Panc1 (cell line): ENCODE measurements around the gene MTNR1A. TPM values are rescaled to one million over a fixed set of nuclear protein-coding genes. Genes with fewer than 3 reads are reported as not detected.

ENCODE experiments used
- ATAC-seq: fragments of 200-7000 bp; cut with Tn5 transposase; 2 replicates; pipeline ENCODE4 v1.9.1; 2020; ENCODE audit warnings: mild to moderate bottlenecking, moderate library complexity
- BruUV-seq: library from RNA; stranded (reverse); fragments of 400-500 nt; replicated peaks from 2 replicates; lab custom pipeline; 2021; lab: Mats Ljungman, UMichigan
- CTCF ChIA-PET: fragments of 300-600 bp; sonication (Branson Sonifier 250); formaldehyde crosslinking; loops from one replicate; lab custom pipeline; 2022; ENCODE audit warnings: antibody characterized with exemption; lab: Charles Lee
- POLR2A ChIA-PET: fragments of 300-600 bp; sonication (Branson Sonifier 250); formaldehyde crosslinking; loops from one replicate; lab custom pipeline; 2022; ENCODE audit warnings: antibody characterized with exemption; lab: Charles Lee
- DNase-seq: peaks from one replicate; pipeline ENCODE4 v3.0.0-alpha.2; 2010; ENCODE audit warnings: low read depth, low spot score
- H3K27ac ChIP-seq: 2 replicates; pipeline ENCODE4 v1.5.1; 2011; ENCODE audit warnings: mild to moderate bottlenecking, low read length, inconsistent platforms
- H3K27me3 ChIP-seq: fragments of 200-500 bp; sonication (Bioruptor generic); 2 replicates; pipeline ENCODE4 v1.6.0; 2014; ENCODE audit warnings: low read length, inconsistent platforms; ENCODE audit not compliant: control insufficient read depth, insufficient read depth
- H3K36me3 ChIP-seq: fragments of 200-500 bp; sonication (Bioruptor generic); 2 replicates; pipeline ENCODE4 v1.5.1; 2014; ENCODE audit warnings: inconsistent platforms, mild to moderate bottlenecking, low read length, moderate library complexity; ENCODE audit not compliant: control insufficient read depth, insufficient read depth
- H3K4me1 ChIP-seq: 2 replicates; pipeline ENCODE4 v1.5.1; 2011; ENCODE audit warnings: inconsistent platforms, mild to moderate bottlenecking, low read length, moderate library complexity; ENCODE audit not compliant: control insufficient read depth, insufficient read depth
- H3K4me3 ChIP-seq, 2 experiments: 2 replicates each; pipeline ENCODE4 v1.5.1; 2011 to 2012; ENCODE audit warnings: low read depth in 2 of 2, low read length in 2 of 2, mild to moderate bottlenecking in 2 of 2, inconsistent platforms in 1 of 2, moderate library complexity in 1 of 2
- H3K9me3 ChIP-seq: fragments of 200-500 bp; sonication (Bioruptor generic); 2 replicates; pipeline ENCODE4 v1.5.1; 2014; ENCODE audit warnings: low read depth, mild to moderate bottlenecking, inconsistent platforms, low read length, moderate library complexity; ENCODE audit not compliant: control insufficient read depth, insufficient read depth
- CTCF ChIP-seq: fragments of 450-650 bp; IDR thresholded peaks from 2 replicates; pipeline ENCODE4 v1.5.1; 2017; ENCODE audit warnings: mild to moderate bottlenecking
- POLR2AphosphoS5 ChIP-seq: IDR thresholded peaks from 2 replicates; pipeline ENCODE4 v1.6.1; 2012; ENCODE audit warnings: mild to moderate bottlenecking, low read depth, low read length, moderate library complexity
- REST ChIP-seq, 2 experiments: IDR thresholded peaks; 2 replicates each; pipeline ENCODE4 v1.6.1; 2011 to 2012; ENCODE audit warnings: low read depth in 2 of 2, control low read depth in 1 of 2, low read length in 1 of 2, mild to moderate bottlenecking in 1 of 2, moderate library complexity in 1 of 2; ENCODE audit not compliant: insufficient read depth in 1 of 2
- SIN3A ChIP-seq: IDR thresholded peaks from 2 replicates; pipeline ENCODE4 v1.6.1; 2012; ENCODE audit warnings: low read depth, mild to moderate bottlenecking, low read length, moderate library complexity, borderline replicate concordance; ENCODE audit not compliant: insufficient read depth
- TCF7L2 ChIP-seq: IDR thresholded peaks from 2 replicates; pipeline ENCODE4 v1.6.1; 2011; ENCODE audit warnings: mild to moderate bottlenecking, low read depth, low read length, inconsistent platforms
- in situ Hi-C: cut with HindIII; loops from 2 replicates; pipeline ENCODE4 v1.10.0; 2016; ENCODE audit warnings: low sequenced_read_pairs, low pct_unique_long_range_greater_than_20kb
- intact Hi-C: fragments of 100-400 bp; cut with micrococcal nuclease; formaldehyde crosslinking; loops from one replicate; pipeline ENCODE4 v1.10.0; 2022; ENCODE audit not compliant: unreplicated experiment
- total RNA-seq: library from RNA; stranded (reverse); gene quantifications from one replicate; pipeline ENCODE4 v1.2.1, GENCODE V29; 2021; ENCODE audit not compliant: unreplicated experiment

Gene MTNR1A
- total RNA-seq, 1 experiment from 2014 or later = 0.23 TPM

GRCh38 chr4:186545436-186545835, 9.9 kb downstream of the MTNR1A start:
- ATAC-seq (no peak), DNase-seq (no peak)
- peaks cover 1% of the 10 kb centered on the region for H3K27me3 ChIP-seq
- no peak overlapping the region for H3K4me3 ChIP-seq
- H3K9me3 ChIP-seq = no peaks in the 10 kb centered on the region
- POLR2A ChIA-PET = no interaction called here
- no peaks in the 10 kb centered on the region for H3K4me1 ChIP-seq
- no TSS peak for BruUV-seq
- in situ Hi-C loops (no loop called here), intact Hi-C loops (no loop called here)
- TF ChIP-seq REST (IDR thresholded peaks at IDR 0.05; ENCODE audit: insufficient read depth in 1 of 2, low read depth in 2 of 2, low read length in 1 of 2) = no peak
- no peak for TF ChIP-seq SIN3A
- CTCF ChIA-PET = no interaction called here
- no peak overlapping the region for H3K27ac ChIP-seq
- H3K36me3 ChIP-seq = no peaks in the 10 kb centered on the region

- no peaks in the 10 kb centered on the region for H3K9me3 ChIP-seq
- no peaks in the 10 kb centered on the region for H3K27me3 ChIP-seq
- no peak overlapping the region for H3K27ac ChIP-seq
- in situ Hi-C loops = no loop called here
- POLR2A ChIA-PET = no interaction called here
- TF ChIP-seq CTCF (no peak), SIN3A (no peak), REST (IDR thresholded peaks at IDR 0.05; ENCODE audit: insufficient read depth in 1 of 2, low read depth in 2 of 2, low read length in 1 of 2) (no peak), POLR2AphosphoS5 (no peak), TCF7L2 (no peak)
- DNase-seq (no peak), ATAC-seq (no peak)
- BruUV-seq = no TSS peak
- H3K36me3 ChIP-seq = no peaks in the 10 kb centered on the region
- intact Hi-C loops = no loop called here
- H3K4me3 ChIP-seq = no peak overlapping the region
- no peaks in the 10 kb centered on the region for H3K4me1 ChIP-seq
- CTCF ChIA-PET = no interaction called here
These were observed 12.2 kb downstream of the MTNR1A start for GRCh38 chr4:186543206-186543605.
